ENCODE results near the gene HOMER3. TPM values are rescaled to one million over a fixed set of nuclear protein-coding genes. Genes with fewer than 3 reads are reported as not detected.

Gene HOMER3
- total and polyA plus RNA-seq, 9 of the 15 experiments (the other 6 are each of a cell fraction or from before 2014, with no cell fraction given) = 1.3 to 5.1 (median 3.7) TPM; not detected in 2

DNA sequence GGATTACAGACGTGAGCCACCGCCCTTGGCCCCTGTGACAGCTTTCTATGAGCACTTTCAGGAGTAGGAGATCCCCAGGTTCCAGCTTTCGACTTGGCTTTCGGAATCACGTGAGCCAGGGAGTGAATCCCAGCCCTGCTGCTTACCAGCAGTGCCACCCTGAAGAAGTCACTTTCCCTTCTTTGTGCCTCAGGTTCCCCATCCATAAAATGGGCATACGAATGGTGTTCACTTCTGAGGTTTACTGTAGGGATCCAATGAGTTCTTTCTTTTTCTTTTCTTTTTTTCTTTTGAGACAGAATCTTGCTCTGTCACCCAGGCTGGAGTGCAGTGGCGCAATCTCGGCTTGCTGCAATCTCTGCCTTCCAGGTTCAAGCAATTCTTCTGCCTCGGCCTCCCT lies 4.3 kb upstream of the HOMER3 start (continued):
- TF ChIP-seq NCOR1 (IDR thresholded peaks at IDR 0.05) (no peak), ZNF316 (IDR thresholded peaks at IDR 0.05) (no peak), DPF2 (IDR thresholded peaks at IDR 0.05) (no peak), ERF (CRISPR knock-in tag; IDR thresholded peaks at IDR 0.05) (no peak), HDGF (IDR thresholded peaks at IDR 0.05) (no peak), BCOR (IDR thresholded peaks at IDR 0.05) (peak; percentile 69), ZKSCAN8 (CRISPR knock-in tag; IDR thresholded peaks at IDR 0.05) (no peak), TBL1XR1 (IDR thresholded peaks at IDR 0.05; ENCODE audit: low read length in 2 of 2) (no peak), CEBPB (tag; IDR thresholded peaks at IDR 0.05) (0 out of 2 replicates have a peak, but pooled peaks have one; percentile 24), JUN (IDR thresholded peaks at IDR 0.05; ENCODE audit: borderline replicate concordance, low read depth, low read length) (no peak), JUN (CRISPR knock-in tag; IDR thresholded peaks at IDR 0.05; ENCODE audit: borderline replicate concordance) (no peak), SMARCA5 (IDR thresholded peaks at IDR 0.05) (peak; percentile 54; the same call in 1 of the 2 replicates), KDM1A (IDR thresholded peaks at IDR 0.05) (peak; percentile 77 to 81), MEF2D (tag; conservative IDR thresholded peaks at IDR 0.05; ENCODE audit: low read depth) (no peak), PURB (CRISPR knock-in tag; IDR thresholded peaks at IDR 0.05; ENCODE audit: low read depth) (no peak), COPS2 (conservative IDR thresholded peaks at IDR 0.05) (no peak), RBM25 (IDR thresholded peaks at IDR 0.05; ENCODE audit: low read depth, low read length, severe bottlenecking) (peak; percentile 81), POLR2AphosphoS5 (IDR thresholded peaks at IDR 0.05; ENCODE audit: control insufficient read depth, insufficient read depth, low read depth, low read length) (no peak)
- TF ChIP-seq, protein P1, sequence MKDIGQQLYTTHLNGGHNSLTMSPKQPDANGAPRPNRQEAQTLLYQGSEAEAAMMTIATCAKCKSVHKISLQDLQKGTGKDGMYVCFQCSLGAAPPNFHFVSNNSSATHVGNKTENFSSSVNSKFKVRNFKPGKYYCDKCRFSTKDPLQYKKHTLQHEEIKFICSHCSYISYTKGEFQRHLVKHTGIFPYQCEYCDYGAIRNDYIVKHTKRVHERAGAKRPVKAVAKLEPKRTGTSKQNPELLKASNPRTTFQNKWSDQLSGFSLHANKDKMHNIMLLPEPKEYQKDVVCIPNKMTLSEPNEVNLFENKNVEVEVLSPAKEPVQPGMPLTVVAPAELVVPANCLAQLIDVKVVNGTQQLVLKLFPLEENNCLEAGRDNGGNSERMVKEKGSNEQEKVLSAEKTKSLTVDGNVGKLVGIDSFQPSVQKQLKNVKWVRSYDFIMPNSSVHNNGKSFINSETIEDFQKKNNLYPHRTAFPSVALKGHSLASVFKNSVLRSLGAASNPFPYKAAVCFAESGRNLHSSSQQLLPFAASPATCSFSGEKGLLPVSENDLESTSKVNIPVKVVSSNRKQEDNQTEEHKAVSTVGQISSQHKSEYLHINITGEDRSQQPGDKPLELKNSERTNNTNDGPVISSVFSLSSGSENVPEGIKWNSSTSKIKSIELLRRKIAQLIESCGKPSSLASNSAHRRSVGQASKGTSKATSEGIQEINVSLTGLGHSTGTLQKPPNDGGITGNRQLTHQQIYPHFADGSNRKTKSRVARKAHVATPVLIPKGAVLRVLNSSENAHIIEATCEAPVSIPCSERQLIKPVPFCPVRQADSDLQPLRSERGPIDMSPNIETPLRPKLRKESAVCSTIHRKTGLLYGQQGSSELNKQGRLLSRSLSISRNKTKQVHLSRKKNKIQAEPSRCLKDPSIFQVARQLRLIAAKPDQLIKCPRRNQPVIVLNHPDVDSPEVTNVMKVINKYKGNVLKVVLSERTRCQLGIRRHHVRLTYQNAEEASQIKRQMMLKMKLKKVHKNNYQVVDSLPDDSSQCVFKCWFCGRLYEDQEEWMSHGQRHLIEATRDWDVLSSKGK (CRISPR knock-in tag; IDR thresholded peaks at IDR 0.05) = no peak
- TF ChIP-seq, protein P2, sequence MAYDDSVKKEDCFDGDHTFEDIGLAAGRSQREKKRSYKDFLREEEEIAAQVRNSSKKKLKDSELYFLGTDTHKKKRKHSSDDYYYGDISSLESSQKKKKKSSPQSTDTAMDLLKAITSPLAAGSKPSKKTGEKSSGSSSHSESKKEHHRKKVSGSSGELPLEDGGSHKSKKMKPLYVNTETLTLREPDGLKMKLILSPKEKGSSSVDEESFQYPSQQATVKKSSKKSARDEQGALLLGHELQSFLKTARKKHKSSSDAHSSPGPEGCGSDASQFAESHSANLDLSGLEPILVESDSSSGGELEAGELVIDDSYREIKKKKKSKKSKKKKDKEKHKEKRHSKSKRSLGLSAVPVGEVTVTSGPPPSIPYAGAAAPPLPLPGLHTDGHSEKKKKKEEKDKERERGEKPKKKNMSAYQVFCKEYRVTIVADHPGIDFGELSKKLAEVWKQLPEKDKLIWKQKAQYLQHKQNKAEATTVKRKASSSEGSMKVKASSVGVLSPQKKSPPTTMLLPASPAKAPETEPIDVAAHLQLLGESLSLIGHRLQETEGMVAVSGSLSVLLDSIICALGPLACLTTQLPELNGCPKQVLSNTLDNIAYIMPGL (CRISPR knock-in tag; IDR thresholded peaks at IDR 0.05) = no peak
- TF ChIP-seq, protein P3, sequence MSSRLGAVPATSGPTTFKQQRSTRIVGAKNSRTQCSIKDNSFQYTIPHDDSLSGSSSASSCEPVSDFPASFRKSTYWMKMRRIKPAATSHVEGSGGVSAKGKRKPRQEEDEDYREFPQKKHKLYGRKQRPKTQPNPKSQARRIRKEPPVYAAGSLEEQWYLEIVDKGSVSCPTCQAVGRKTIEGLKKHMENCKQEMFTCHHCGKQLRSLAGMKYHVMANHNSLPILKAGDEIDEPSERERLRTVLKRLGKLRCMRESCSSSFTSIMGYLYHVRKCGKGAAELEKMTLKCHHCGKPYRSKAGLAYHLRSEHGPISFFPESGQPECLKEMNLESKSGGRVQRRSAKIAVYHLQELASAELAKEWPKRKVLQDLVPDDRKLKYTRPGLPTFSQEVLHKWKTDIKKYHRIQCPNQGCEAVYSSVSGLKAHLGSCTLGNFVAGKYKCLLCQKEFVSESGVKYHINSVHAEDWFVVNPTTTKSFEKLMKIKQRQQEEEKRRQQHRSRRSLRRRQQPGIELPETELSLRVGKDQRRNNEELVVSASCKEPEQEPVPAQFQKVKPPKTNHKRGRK (tag; IDR thresholded peaks at IDR 0.05) = no peak
- TF ChIP-seq, protein P4, sequence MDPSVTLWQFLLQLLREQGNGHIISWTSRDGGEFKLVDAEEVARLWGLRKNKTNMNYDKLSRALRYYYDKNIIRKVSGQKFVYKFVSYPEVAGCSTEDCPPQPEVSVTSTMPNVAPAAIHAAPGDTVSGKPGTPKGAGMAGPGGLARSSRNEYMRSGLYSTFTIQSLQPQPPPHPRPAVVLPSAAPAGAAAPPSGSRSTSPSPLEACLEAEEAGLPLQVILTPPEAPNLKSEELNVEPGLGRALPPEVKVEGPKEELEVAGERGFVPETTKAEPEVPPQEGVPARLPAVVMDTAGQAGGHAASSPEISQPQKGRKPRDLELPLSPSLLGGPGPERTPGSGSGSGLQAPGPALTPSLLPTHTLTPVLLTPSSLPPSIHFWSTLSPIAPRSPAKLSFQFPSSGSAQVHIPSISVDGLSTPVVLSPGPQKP (CRISPR knock-in tag; IDR thresholded peaks at IDR 0.05) = no peak
